Panc1 (cell line): Measurements from ENCODE around the gene ENAH. TPM values are rescaled to one million over a fixed set of nuclear protein-coding genes. Genes with fewer than 3 reads are reported as not detected.

Experiments
- ATAC-seq: fragments of 200-7000 bp; cut with Tn5 transposase; 2 replicates; pipeline ENCODE4 v1.9.1; 2020; ENCODE audit warnings: mild to moderate bottlenecking, moderate library complexity
- BruUV-seq: library from RNA; stranded (reverse); fragments of 400-500 nt; replicated peaks from 2 replicates; lab custom pipeline; 2021; lab: Mats Ljungman, UMichigan
- CTCF ChIA-PET: fragments of 300-600 bp; sonication (Branson Sonifier 250); formaldehyde crosslinking; loops from one replicate; lab custom pipeline; 2022; ENCODE audit warnings: antibody characterized with exemption; lab: Charles Lee
- POLR2A ChIA-PET: fragments of 300-600 bp; sonication (Branson Sonifier 250); formaldehyde crosslinking; loops from one replicate; lab custom pipeline; 2022; ENCODE audit warnings: antibody characterized with exemption; lab: Charles Lee
- DNase-seq: peaks from one replicate; pipeline ENCODE4 v3.0.0-alpha.2; 2010; ENCODE audit warnings: low read depth, low spot score
- H3K27ac ChIP-seq: 2 replicates; pipeline ENCODE4 v1.5.1; 2011; ENCODE audit warnings: mild to moderate bottlenecking, low read length, inconsistent platforms
- H3K27me3 ChIP-seq: fragments of 200-500 bp; sonication (Bioruptor generic); 2 replicates; pipeline ENCODE4 v1.6.0; 2014; ENCODE audit warnings: low read length, inconsistent platforms; ENCODE audit not compliant: control insufficient read depth, insufficient read depth
- H3K36me3 ChIP-seq: fragments of 200-500 bp; sonication (Bioruptor generic); 2 replicates; pipeline ENCODE4 v1.5.1; 2014; ENCODE audit warnings: inconsistent platforms, mild to moderate bottlenecking, low read length, moderate library complexity; ENCODE audit not compliant: control insufficient read depth, insufficient read depth
- H3K4me1 ChIP-seq: 2 replicates; pipeline ENCODE4 v1.5.1; 2011; ENCODE audit warnings: inconsistent platforms, mild to moderate bottlenecking, low read length, moderate library complexity; ENCODE audit not compliant: control insufficient read depth, insufficient read depth
- H3K4me3 ChIP-seq, 2 experiments: 2 replicates each; pipeline ENCODE4 v1.5.1; 2011 to 2012; ENCODE audit warnings: low read depth in 2 of 2, low read length in 2 of 2, mild to moderate bottlenecking in 2 of 2, inconsistent platforms in 1 of 2, moderate library complexity in 1 of 2
- H3K9me3 ChIP-seq: fragments of 200-500 bp; sonication (Bioruptor generic); 2 replicates; pipeline ENCODE4 v1.5.1; 2014; ENCODE audit warnings: low read depth, mild to moderate bottlenecking, inconsistent platforms, low read length, moderate library complexity; ENCODE audit not compliant: control insufficient read depth, insufficient read depth
- CTCF ChIP-seq: fragments of 450-650 bp; IDR thresholded peaks from 2 replicates; pipeline ENCODE4 v1.5.1; 2017; ENCODE audit warnings: mild to moderate bottlenecking
- POLR2AphosphoS5 ChIP-seq: IDR thresholded peaks from 2 replicates; pipeline ENCODE4 v1.6.1; 2012; ENCODE audit warnings: mild to moderate bottlenecking, low read depth, low read length, moderate library complexity
- REST ChIP-seq, 2 experiments: IDR thresholded peaks; 2 replicates each; pipeline ENCODE4 v1.6.1; 2011 to 2012; ENCODE audit warnings: low read depth in 2 of 2, control low read depth in 1 of 2, low read length in 1 of 2, mild to moderate bottlenecking in 1 of 2, moderate library complexity in 1 of 2; ENCODE audit not compliant: insufficient read depth in 1 of 2
- SIN3A ChIP-seq: IDR thresholded peaks from 2 replicates; pipeline ENCODE4 v1.6.1; 2012; ENCODE audit warnings: low read depth, mild to moderate bottlenecking, low read length, moderate library complexity, borderline replicate concordance; ENCODE audit not compliant: insufficient read depth
- TCF7L2 ChIP-seq: IDR thresholded peaks from 2 replicates; pipeline ENCODE4 v1.6.1; 2011; ENCODE audit warnings: mild to moderate bottlenecking, low read depth, low read length, inconsistent platforms
- in situ Hi-C: cut with HindIII; loops from 2 replicates; pipeline ENCODE4 v1.10.0; 2016; ENCODE audit warnings: low sequenced_read_pairs, low pct_unique_long_range_greater_than_20kb
- intact Hi-C: fragments of 100-400 bp; cut with micrococcal nuclease; formaldehyde crosslinking; loops from one replicate; pipeline ENCODE4 v1.10.0; 2022; ENCODE audit not compliant: unreplicated experiment
- total RNA-seq: library from RNA; stranded (reverse); gene quantifications from one replicate; pipeline ENCODE4 v1.2.1, GENCODE V29; 2021; ENCODE audit not compliant: unreplicated experiment

Gene ENAH
- total RNA-seq, 1 experiment from 2014 or later, result 133 TPM

- DNase-seq, result no peak
Observed at GRCh38 chr1:225442123-225442505, 210.8 kb downstream of the ENAH start.

GRCh38 chr1:225441314-225442122, 211.4 kb downstream of the ENAH start:
- intact Hi-C loops, result no loop called here
- H3K9me3 ChIP-seq, result no peaks in the 10 kb centered on the region
- H3K4me3 ChIP-seq, result no peak overlapping the region
- TF ChIP-seq CTCF (peak; percentile 50; the same call in 1 of the 2 replicates), TCF7L2 (no peak), POLR2AphosphoS5 (no peak), SIN3A (no peak), REST (IDR thresholded peaks at IDR 0.05; ENCODE audit: insufficient read depth in 1 of 2, low read depth in 2 of 2, low read length in 1 of 2) (no peak)
- DNase-seq, result no peak
- no peak for ATAC-seq
- no TSS peak for BruUV-seq
- H3K4me1 ChIP-seq, result no peaks in the 10 kb centered on the region
- ChIA-PET CTCF (no interaction called here), POLR2A (no interaction called here)
- in situ Hi-C loops, result no loop called here
- H3K27me3 ChIP-seq, result no peaks in the 10 kb centered on the region
- no peak overlapping the region for H3K27ac ChIP-seq
- no peaks in the 10 kb centered on the region for H3K36me3 ChIP-seq

More at GRCh38 chr1:225442123-225442505, 210.8 kb downstream of the ENAH start:
- intact Hi-C loops (no loop called here), in situ Hi-C loops (no loop called here)
- TF ChIP-seq TCF7L2, result no peak
- TF ChIP-seq REST (IDR thresholded peaks at IDR 0.05; ENCODE audit: insufficient read depth in 1 of 2, low read depth in 2 of 2, low read length in 1 of 2), result no peak
- TF ChIP-seq CTCF, result no peak
- no peak for TF ChIP-seq POLR2AphosphoS5
- TF ChIP-seq SIN3A, result no peak
- H3K27ac ChIP-seq, result no peak overlapping the region
- H3K4me1 ChIP-seq, result no peaks in the 10 kb centered on the region
- no peak overlapping the region for H3K4me3 ChIP-seq
- ChIA-PET CTCF (no interaction called here), POLR2A (no interaction called here)
- ATAC-seq, result no peak
- BruUV-seq, result no TSS peak
- no peaks in the 10 kb centered on the region for H3K27me3 ChIP-seq
- H3K9me3 ChIP-seq, result no peaks in the 10 kb centered on the region
- H3K36me3 ChIP-seq, result no peaks in the 10 kb centered on the region
